OCI-LY3 (cell line): Measurements from ENCODE around the gene WASHC4.

ENCODE experiments used
- H2AFZ ChIP-seq: fragments of 200-600, 300-600 bp; shearing (Covaris generic); 2 replicates; pipeline ENCODE4 v1.6.0; 2014; ENCODE audit warnings: antibody characterized with exemption, low read depth, low read length
- H3K27ac ChIP-seq: fragments of 200-600, 300-600 bp; sonication (generic); 2 replicates; pipeline ENCODE4 v1.5.1; 2014; ENCODE audit warnings: mild to moderate bottlenecking, low read length, moderate library complexity, mixed read lengths
- H3K27me3 ChIP-seq: fragments of 200-600, 300-600 bp; sonication (generic); 2 replicates; pipeline ENCODE4 v1.6.1; 2014; ENCODE audit warnings: low read depth, low read length, mixed read lengths
- H3K36me3 ChIP-seq: fragments of 200-600, 300-600 bp; sonication (generic); replicated peaks from 2 replicates; pipeline ENCODE3; 2014; ENCODE audit warnings: low read depth, low read length, mixed read lengths
- H3K4me1 ChIP-seq: fragments of 300-600, 200-600 bp; sonication (generic); 2 replicates; pipeline ENCODE4 v1.6.1; 2014; ENCODE audit warnings: low read length, mixed read lengths
- H3K4me2 ChIP-seq: fragments of 200-600, 300-600 bp; sonication (generic); 2 replicates; pipeline ENCODE4 v1.6.1; 2014; ENCODE audit warnings: low read length, mixed read lengths
- H3K4me3 ChIP-seq: fragments of 300-600, 200-600 bp; sonication (generic); 2 replicates; pipeline ENCODE4 v1.5.1; 2014; ENCODE audit warnings: antibody characterized with exemption, mild to moderate bottlenecking, low read length, moderate library complexity
- H3K79me2 ChIP-seq: fragments of 300-600, 200-600 bp; shearing (Covaris generic); 2 replicates; pipeline ENCODE4 v1.6.1; 2014; ENCODE audit warnings: mild to moderate bottlenecking, low read length, mixed read lengths
- H3K9ac ChIP-seq: fragments of 300-600, 200-600 bp; shearing (Covaris generic); 2 replicates; pipeline ENCODE4 v1.6.0; 2014; ENCODE audit warnings: mild to moderate bottlenecking, low read length, moderate library complexity
- H3K9me3 ChIP-seq: fragments of 200-600, 300-600 bp; shearing (Covaris generic); 2 replicates; pipeline ENCODE4 v1.6.1; 2014; ENCODE audit warnings: low read length, mixed read lengths; ENCODE audit not compliant: insufficient read depth
- H4K20me1 ChIP-seq: fragments of 200-600, 300-600 bp; sonication (generic); 2 replicates; pipeline ENCODE4 v1.6.1; 2016; ENCODE audit warnings: low read length, mixed read lengths; ENCODE audit not compliant: insufficient read depth
- CTCF ChIP-seq: fragments of 200-600, 300-600 bp; sonication (generic); IDR thresholded peaks from 2 replicates; pipeline ENCODE4 v1.5.1; 2014; ENCODE audit warnings: antibody characterized with exemption, low read length, low read depth
- EZH2phosphoT487 ChIP-seq: fragments of 200-600 bp; shearing (Covaris generic); IDR thresholded peaks from 2 replicates; pipeline ENCODE4 v1.6.1; 2018; ENCODE audit warnings: antibody characterized with exemption, mixed run types, low read depth

WASHC4 gene

GRCh38 chr12:105076913-105077312, 30.6 kb upstream of the WASHC4 start:
- no peaks in the 10 kb centered on the region for H3K36me3 ChIP-seq
- no peak overlapping the region for H3K27ac ChIP-seq

GRCh38 chr12:105077435-105077834, 30.1 kb upstream of the WASHC4 start:
- H3K27me3 ChIP-seq = peaks cover 2% of the 10 kb centered on the region; the same call in 1 of the 2 replicates
- no peaks in the 10 kb centered on the region for H3K36me3 ChIP-seq
- no peak overlapping the region for H3K4me2 ChIP-seq
- peaks cover 10% of the 10 kb centered on the region for H3K4me1 ChIP-seq
- H3K4me3 ChIP-seq = no peak overlapping the region
- H3K79me2 ChIP-seq = no peaks in the 10 kb centered on the region
- H3K27ac ChIP-seq = no peak overlapping the region
- no peaks in the 10 kb centered on the region for H4K20me1 ChIP-seq
- no peaks in the 10 kb centered on the region for H3K9me3 ChIP-seq
- no peak overlapping the region for H2AFZ ChIP-seq
- H3K9ac ChIP-seq = no peak overlapping the region
- no peak for TF ChIP-seq EZH2phosphoT487
- no peak for TF ChIP-seq CTCF

More at GRCh38 chr12:105076913-105077312, 30.6 kb upstream of the WASHC4 start:
- TF ChIP-seq CTCF (no peak), EZH2phosphoT487 (no peak)
- Histone ChIP-seq H3K79me2 (no peaks in the 10 kb centered on the region), H3K4me3 (no peak overlapping the region), H4K20me1 (no peaks in the 10 kb centered on the region), H3K9ac (no peak overlapping the region), H3K4me1 (peaks cover 12% of the 10 kb centered on the region), H2AFZ (no peak overlapping the region), H3K4me2 (no peak overlapping the region), H3K9me3 (no peaks in the 10 kb centered on the region), H3K27me3 (peaks cover 2% of the 10 kb centered on the region; the same call in 1 of the 2 replicates)

DNA sequence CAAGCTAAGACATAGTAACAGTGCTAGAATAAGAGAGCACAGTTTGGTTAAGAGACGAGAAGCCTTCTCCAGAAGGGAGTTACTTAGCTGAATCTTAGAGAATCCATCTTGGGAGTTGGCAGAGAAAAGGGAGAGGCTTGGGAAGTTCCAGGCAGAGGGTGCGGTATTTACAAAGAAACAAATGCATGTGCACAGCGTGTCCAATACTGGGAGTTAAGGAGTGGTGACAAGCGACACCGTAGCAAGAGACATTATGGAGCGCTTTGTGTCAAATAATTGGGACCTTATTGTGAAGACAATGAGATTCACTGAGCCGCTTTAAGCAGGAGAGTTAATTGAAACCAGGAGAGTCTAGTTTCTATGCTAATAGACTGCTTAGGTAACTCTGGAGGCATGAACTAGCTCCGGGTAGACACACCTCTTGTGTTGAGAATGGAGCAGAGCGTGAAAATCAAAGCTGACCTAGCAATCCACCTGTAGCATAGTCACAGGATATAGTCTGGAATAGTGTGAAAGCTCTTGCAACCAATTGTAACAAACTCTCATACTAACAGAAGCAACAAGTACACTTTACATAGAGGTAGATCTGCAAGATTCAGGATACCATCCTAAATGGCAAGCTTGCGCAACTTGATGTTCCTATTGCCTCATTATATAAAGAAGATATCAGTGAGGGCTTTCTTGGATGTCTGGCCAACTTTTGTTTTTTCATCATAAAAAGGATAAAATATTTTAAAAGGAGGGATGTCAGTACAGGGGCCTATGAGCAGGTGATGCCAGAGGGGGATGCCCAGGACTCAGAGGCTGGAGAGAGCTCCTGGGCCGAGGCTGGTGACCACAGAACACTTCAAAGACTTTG, 28.6 kb upstream of the WASHC4 start:
- H3K79me2 ChIP-seq = no peaks in the 10 kb centered on the region
- no peaks in the 10 kb centered on the region for H4K20me1 ChIP-seq
- no peak overlapping the region for H3K9ac ChIP-seq
- H2AFZ ChIP-seq = no peak overlapping the region
- no peak for TF ChIP-seq EZH2phosphoT487
- no peak overlapping the region for H3K4me2 ChIP-seq
- H3K4me3 ChIP-seq = no peak overlapping the region
- no peak overlapping the region for H3K27ac ChIP-seq
- peaks cover 2% of the 10 kb centered on the region; the same call in 1 of the 2 replicates for H3K27me3 ChIP-seq
- no peaks in the 10 kb centered on the region for H3K36me3 ChIP-seq
- no peaks in the 10 kb centered on the region for H3K9me3 ChIP-seq
- peaks cover 5% of the 10 kb centered on the region; the same call in 1 of the 2 replicates for H3K4me1 ChIP-seq

DNA sequence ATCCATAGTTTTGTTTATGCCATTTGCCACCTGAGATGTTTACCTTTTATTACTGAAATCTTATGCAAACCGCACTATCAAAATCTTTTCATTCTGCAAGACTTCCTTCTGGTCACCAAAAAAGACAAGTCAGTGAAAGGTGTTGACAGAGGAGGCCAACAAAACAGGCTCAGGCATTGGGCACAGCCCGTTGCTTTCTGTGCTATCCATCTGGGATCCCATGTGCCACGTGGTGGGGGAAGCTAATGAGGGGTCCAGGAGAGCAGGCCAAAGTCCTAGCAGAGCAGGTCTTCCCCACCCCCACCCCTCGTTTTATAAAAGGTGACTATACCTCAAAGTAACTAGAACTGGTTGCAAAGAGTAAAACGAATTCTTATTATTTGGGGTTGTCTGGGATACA, 24.5 kb upstream of the WASHC4 start:
- peak overlapping the region; percentile 76 for H3K4me2 ChIP-seq
- peaks cover 2% of the 10 kb centered on the region; the same call in 1 of the 2 replicates for H3K27me3 ChIP-seq

More for the DNA sequence above, 24.5 kb upstream of the WASHC4 start:
- 0 out of 2 replicates have a peak, but pooled peaks cover 3% of the 10 kb centered on the region for H3K9me3 ChIP-seq
- no peak overlapping the region for H3K27ac ChIP-seq
- H3K4me3 ChIP-seq = peak overlapping the region; percentile 77
- TF ChIP-seq CTCF = no peak
- peak overlapping the region; percentile 66 for H3K9ac ChIP-seq
- peak overlapping the region; percentile 28; the same call in 1 of the 2 replicates for H2AFZ ChIP-seq
- peaks cover 5% of the 10 kb centered on the region; the same call in 1 of the 2 replicates for H3K4me1 ChIP-seq
- H4K20me1 ChIP-seq = no peaks in the 10 kb centered on the region
- no peaks in the 10 kb centered on the region for H3K36me3 ChIP-seq
- no peaks in the 10 kb centered on the region for H3K79me2 ChIP-seq
